Daoy (cell line): Measurements from ENCODE around the gene MED9. TPM values are rescaled to one million over a fixed set of nuclear protein-coding genes. Genes with fewer than 3 reads are reported as not detected.

Experiments
- DNase-seq: peaks from one replicate; pipeline ENCODE4 v3.0.0-alpha.2; 2015; ENCODE audit warnings: low read depth
- total RNA-seq: library from RNA; depleted of rRNA; stranded (reverse); fragments of >200 nt; shearing (Covaris generic); gene quantifications from 2 replicates; pipeline ENCODE4 v1.2.3, GENCODE V29; 2014; rRNA removed

MED9 gene
- total RNA-seq, 1 experiment from 2014 or later, result 11.9 TPM

- peak; percentile 29 for DNase-seq
Measured at GRCh38 chr17:17537311-17538099, 60.7 kb downstream of the MED9 start.

GRCh38 chr17:17538417-17539391 is 61.9 kb downstream of the MED9 start:
- peak; percentile 35 for DNase-seq

- no peak for DNase-seq
Measured at GRCh38 chr17:17539591-17539990, 62.8 kb downstream of the MED9 start.

- no peak for DNase-seq
Measured at GRCh38 chr17:17540278-17540906, 63.6 kb downstream of the MED9 start.

GRCh38 chr17:17540935-17541639 is 64.3 kb downstream of the MED9 start:
- no peak for DNase-seq

- DNase-seq, result no peak
Measured at GRCh38 chr17:17541640-17542001, 64.8 kb downstream of the MED9 start.

Other genes starting within 250 kb of the MED9 start
- 18.2 and 19.7 TPM in 2 replicates for gene FLCN, start 239.8 kb upstream of the MED9 start, total RNA-seq
- gene COPS3, start 195.8 kb upstream of the MED9 start, total RNA-seq, result 241 and 290 TPM in 2 replicates
- gene NT5M, start 173.6 kb upstream of the MED9 start, total RNA-seq, result 2.7 and 4.2 TPM in 2 replicates
- gene RASD1, start 19.4 kb downstream of the MED9 start, total RNA-seq, result 0.46 TPM in 1 of 2 replicates, not detected in the other
- gene PEMT, start 114.7 kb downstream of the MED9 start, total RNA-seq, result 61.4 and 72.7 TPM in 2 replicates
- gene RAI1, start 204.5 kb downstream of the MED9 start, total RNA-seq, result 5.2 and 5.9 TPM in 2 replicates